Activated CD4-positive, alpha-beta T cell treated with anti-CD3 and anti-CD28 coated beads, Interleukin-2, amount 50 U/mL, for 4 hours (primary cell): ENCODE results near the gene ZNF586.
A peak's percentile ranks its signal among the peaks of the same experiment; 100 is the strongest.
"Not testable (repeated sequence)": the region's sequence is repeated elsewhere in the genome, so short reads cannot be mapped to it uniquely, and the experiment has no call there.

Experiments
- DNase-seq, 2 experiments: peaks; one replicate each; pipeline ENCODE4 v3.0.0-alpha.2; 2020

ZNF586 gene

DNA sequence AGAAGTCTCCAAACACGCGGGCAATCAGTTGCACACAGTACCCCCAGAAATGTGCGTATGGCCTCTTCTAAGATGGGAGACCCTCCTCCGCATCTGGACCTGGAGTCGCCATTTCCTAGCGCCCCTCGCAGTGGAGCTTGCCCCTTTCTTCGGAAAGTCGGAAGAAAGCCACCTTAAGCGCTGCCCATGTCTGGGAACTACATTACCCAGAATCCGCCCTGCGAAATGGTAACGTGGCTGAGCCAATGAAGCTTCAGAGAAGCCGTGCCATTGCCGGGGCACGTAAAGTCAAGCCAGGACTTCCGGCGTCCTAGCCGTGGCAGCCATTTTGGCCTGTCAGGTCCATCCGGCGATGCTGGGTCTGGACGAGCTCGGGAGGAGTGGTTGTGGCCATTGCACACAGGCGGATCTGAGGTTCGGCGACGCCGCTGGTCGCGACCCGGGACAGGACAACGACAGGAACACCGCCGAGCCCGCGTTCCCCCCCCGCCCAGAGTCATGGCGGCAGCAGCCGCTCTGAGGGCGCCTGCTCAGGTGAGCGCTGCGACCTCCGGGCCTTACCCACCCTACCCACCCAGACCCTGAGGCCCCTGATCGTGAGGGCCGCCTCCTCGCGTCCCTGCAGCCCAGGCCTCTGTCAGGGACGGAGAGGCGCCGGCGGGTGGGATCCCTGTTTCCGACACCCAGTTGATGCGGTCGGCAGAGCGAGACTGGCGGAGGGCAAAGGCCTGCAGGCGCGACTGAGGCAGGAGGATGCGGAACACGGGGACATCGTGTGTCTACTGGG, at the start of gene ZNF586:
ZNF586 (plus strand) TSS at position 332 of the 787 bp plus-strand sequence; CDS start at position 499, 167 bp downstream.
- peak; percentile 77 to 78 for DNase-seq

DNA sequence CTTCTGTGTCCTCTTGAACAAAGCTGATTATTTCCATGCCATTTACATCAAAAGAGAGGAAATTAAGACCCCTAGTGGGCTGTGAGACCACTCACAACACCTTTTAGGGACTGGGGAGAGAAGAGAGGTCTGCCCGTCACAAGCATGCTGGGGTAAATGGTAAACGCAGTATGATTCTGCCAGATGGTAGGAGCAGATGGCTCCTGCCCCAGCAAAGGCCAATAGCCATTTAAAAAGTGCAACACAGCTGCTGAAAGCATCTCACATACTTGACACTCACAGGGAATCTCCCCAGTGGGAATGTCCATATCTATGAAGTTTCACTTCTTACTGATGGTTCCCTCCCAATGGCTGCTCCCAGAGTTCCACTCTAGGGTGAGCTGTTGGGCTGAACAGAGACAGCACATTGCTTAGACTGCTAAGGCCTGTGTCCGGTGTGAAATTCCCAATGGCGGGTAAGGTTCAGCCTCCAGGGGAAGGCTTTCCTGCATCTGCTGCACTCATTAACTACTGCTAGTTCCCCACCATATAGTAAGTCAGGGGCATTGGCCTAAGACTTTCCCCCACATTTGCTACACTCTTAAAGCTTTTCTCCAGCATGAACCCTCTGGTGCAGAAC, 49.5 kb upstream of the ZNF586 start:
- no peak for DNase-seq

DNA sequence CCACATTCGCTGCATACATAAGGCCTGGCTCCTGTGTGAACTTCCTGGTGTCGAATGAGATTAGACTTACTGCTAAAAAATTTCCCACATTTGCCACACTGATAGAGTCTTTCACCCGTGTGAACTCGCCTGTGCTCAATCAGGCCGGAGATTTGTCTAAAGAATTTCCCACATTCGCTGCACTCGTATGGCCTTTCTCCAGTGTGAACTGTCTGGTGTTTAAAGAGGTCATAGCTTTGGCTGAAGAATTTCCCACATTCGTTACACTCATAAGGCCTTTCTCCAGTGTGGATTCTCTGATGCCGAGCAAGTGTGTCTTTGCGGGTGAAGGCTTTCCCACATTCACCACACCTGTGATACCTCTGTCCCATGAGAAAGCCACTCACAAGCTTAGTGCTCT, 48.6 kb upstream of the ZNF586 start:
- no peak for DNase-seq

DNA sequence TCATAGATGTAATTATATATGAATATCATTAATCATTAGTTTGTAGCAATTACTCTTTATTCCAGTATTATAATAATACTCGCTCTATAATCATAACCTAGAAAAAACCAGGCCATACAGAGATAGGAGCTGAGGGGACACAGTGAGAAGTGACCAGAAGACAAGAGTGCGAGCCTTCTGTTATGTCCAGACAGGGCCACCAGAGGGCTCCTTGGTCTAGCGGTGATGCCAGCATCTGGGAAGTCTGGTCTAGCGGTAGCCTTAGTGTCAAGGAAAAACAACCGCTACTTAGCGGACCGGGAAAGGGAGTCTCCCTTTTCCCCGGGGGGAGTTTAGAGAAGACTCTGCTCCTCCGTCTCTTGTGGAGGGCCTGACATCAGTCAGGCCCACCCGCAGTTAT, 31.2 kb upstream of the ZNF586 start:
- peak; percentile 24 to 35 for DNase-seq

DNA sequence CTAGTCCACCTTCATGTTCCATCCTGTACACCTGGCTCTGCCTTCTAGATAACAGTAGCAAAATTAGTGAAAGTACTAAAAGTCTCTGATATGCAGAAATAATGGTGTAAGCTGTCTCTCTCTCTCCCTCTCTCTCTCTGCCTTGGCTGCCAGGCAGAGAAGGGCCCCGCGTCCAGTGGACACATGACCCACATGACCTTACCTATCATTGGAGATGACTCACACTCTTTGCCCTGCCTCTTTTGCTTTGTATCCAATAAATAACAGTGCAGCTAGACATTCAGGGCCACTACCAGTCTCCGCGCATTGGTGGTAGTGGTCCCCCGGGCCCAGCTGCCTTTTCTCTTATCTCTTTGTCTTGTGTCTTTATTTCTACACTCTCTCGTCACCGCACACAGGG, 30.7 kb upstream of the ZNF586 start:
- DNase-seq: not testable (repeated sequence)

DNA sequence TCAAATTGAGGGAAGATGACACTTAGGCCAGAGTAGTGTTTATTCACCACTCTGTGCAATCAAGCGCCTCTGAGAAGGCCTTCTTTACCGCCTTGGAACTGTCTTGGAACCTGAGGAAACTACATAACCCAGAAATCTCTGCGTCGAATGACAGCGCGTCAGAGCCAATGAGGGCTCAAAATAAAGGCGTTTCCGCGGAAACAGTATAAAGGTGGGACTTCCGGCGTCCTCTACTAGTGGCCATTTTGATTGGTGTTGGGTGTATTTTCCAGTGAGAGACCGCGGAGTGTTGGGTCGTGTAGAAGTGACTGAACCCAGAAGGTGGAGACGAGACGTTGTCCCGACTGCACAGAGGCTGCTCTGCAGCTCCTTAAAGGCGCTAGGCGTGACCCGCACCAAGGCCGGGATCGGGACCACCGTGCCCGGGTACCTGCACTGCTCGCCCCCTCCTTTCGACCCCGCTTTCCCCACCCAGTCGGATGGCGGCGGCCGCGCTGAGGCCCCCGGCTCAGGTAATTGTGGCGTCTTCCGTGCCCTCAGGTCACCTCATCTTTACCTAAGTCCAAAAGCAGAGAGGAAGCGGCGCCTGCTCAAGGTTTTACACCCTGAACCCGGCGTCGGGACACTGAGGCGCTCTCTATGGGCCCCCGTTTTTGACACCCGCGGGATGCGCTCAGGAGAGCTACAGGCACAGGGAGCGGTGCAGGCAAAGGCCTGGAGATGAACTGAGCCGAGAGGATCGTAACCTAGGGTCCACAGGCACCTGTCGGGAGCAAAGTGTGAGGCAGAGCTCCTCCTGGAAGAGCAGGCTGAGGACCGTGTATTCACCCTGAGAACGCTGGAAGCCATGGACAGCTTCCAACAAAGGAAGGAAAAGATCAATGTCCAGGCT, 22.6 kb upstream of the ZNF586 start, which contains the start of gene ZNF776:
ZNF776 (plus strand) TSS at position 236 of the 892 bp plus-strand sequence; CDS start at position 480, 244 bp downstream.
- DNase-seq: peak; percentile 73 to 75

DNA sequence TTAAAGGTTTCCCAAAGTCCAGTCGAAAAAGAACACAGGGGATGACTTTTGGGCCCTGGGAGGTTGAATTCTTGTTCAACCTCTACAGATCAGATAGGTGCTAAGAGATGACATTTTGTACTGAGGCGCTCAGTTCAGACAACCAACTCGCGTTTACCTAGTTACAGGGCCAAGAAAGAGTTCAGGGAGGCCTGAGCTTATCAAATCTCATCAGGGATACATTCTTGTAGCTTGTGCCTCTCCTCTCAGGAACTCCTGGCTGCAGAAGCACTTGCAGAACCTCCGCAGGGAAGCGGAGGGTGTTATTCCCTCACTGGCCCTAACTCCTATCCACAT, 22.0 kb upstream of the ZNF586 start:
- no peak for DNase-seq

DNA sequence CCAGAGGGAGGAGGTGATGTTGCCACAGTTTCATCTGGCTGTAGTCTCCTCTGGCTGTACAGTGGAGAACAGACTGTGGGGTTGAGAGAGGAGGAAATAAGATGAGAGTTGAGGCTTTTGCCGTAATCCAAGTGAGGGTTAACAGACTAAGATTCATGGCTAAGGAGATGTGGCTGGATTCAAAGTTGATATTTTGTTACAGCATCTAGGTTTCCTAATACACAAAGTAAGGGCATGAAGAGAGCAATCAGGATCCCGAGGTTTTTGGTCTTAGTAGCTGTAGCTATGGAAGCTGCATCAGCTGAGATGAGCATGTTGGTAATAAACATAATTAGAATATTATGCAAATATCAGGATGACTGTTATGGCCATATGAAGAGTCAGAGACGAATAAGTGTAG, 21.4 kb upstream of the ZNF586 start:
- DNase-seq: no peak

DNA sequence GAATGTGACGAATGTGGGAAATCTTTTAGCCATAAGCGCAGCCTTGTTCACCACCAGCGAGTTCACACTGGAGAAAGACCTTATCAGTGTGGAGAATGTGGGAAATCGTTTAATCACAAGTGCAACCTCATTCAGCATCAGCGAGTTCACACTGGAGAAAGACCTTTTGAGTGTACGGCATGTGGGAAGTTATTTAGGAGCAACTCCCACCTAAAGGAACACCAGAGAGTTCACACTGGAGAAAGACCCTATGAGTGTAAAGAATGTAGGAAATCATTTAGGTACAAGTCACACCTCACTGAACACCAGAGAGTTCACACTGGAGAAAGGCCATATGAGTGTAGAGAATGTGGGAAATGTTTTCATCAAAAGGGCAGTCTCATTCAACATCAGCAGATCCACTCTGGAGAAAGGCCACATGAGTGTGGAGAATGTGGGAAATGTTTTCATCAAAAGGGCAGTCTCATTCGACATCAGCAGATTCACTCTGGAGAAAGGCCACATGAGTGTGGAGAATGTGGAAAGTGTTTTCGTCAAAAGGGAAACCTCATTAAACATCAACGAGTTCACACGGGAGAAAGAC, 15.3 kb upstream of the ZNF586 start:
- DNase-seq: no peak

DNA sequence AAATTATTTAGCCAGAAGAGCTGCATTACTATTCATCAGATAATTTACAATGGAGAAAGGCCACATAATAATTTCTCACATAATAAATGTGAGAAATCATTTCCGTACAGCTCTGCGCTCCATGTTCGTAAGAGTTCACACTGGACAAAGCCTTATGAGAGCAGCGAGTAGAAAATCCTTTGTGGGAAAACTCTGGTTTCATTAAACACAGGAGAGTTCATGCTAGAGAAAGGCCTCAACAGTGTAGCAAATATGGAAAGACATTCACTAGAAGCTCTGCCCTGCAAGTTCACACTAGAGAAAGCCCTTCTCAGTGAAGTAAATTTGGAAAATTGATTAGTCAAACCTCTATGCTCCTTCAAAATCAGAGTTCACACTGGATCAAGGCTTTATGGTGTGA, 14.4 kb upstream of the ZNF586 start:
- DNase-seq: no peak

DNA sequence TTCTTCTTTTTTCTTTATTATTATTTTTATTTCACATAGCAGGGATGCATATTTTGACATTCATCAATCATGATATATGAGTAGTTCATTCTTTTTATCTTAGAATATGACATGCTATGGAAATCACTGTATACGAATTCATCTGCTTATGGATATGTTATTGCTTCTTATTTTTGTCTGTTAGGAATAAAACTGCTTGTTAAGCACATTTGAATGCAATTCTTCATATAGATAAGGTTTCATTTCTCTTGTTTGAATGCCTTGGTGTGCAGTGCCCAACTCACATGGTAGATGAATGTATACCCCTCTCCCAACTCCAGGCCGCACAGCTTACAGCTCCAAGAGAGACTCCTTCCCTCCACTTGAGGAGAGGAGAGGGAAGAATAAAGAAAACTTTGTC, 11.5 kb upstream of the ZNF586 start:
- DNase-seq: no peak

DNA sequence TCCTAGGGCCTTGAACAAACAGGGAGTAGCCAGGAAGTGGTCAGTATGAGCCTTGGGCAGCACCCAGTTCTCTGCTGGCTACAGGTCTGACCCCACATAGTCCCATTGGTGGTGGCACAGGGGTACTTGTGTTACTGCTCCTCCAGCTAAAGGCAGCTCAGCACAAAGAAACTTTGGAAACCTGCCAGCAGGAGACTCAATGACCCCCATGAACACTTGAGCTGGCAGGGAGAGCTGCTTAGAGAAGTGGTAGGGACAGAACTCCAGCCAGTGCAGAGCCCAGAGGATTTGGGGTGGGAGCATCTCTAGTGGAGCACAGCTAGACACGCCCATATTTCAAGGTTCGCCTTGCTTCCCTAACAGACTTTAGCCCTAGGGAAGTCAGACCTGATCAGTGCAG, 10.4 kb upstream of the ZNF586 start:
- DNase-seq: no peak

DNA sequence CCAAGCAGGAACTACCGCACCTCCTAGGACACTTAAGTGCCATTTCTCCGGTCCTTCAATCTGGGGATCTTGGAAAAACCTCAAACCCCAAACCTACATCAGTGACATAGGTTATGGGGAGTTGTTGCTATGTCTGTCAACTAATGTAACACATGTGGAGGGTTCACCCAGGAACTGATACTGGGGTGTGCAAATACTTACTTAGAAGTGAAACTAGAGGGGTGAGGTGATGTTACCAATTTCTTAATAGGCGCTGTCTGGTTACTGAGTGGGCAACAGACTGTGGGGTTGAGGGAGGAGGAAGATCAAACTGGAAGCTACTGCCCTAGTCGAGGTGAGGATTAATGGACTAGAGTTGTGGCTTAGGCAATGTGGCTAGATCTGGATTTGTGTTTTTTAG, 1.9 kb downstream of the ZNF586 start:
- no peak for DNase-seq

DNA sequence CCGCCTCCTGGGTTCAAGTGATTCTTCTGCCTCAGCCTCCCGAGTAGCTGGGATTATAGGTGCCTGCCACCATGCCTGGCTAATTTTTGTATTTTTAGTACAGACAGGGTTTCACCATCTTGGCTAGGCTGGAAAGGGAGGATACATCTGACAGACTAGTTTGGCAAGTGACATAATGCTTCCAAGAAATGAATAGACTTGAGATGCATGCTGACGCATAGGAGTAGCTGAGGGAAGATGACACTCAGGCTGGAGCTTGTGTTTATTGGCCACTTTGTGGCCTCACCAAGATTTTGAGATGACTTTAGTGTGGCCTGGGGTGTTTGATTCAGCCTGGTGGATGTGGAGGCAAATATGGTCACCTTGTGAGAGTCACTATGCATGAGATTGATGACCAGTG, 4.0 kb downstream of the ZNF586 start:
- no peak for DNase-seq

DNA sequence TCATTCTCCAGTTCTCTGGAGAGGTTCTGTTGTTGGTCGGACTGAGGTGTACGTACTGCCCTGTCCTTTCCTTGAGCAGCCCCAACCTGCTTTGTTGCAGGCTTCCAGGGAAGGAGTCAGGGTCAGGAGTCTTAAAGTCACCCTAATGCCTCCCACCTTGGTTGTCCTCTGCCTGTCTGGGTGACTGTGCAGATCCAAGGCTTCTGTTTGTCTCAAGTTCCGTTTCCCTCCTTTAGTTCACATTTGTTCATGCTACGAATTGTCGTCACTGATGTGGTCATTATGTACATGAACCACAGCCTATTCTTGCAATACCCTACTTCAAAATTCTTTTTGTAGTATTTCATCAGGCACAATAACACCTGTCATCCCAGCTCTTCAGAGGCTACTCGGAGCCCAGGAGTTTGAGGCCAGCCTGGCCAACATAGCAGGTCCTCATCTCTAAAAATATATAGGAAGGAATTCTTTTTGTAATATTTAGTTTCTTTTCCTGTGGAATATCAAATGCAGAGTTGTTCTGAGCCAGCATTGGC, 7.4 kb downstream of the ZNF586 start:
- DNase-seq: no peak

DNA sequence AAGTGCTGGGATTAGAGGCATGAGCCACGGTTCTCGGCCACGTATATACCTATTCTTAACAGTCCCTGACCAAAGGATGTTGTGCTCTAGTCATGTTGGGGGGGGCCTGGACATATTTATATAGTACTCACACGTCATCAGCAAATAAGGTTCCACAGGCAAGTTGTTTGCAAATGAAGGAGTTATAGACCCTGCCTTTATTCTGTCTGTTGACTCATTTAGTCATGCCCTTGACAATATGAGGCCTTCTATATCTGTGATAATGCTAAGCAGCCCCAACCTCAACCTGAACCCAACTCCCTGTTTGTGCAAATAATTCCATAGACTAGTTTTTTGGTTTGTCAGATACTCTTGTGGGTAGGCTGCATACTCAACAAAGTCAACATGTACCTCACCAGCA, 8.9 kb downstream of the ZNF586 start:
- no peak for DNase-seq

DNA sequence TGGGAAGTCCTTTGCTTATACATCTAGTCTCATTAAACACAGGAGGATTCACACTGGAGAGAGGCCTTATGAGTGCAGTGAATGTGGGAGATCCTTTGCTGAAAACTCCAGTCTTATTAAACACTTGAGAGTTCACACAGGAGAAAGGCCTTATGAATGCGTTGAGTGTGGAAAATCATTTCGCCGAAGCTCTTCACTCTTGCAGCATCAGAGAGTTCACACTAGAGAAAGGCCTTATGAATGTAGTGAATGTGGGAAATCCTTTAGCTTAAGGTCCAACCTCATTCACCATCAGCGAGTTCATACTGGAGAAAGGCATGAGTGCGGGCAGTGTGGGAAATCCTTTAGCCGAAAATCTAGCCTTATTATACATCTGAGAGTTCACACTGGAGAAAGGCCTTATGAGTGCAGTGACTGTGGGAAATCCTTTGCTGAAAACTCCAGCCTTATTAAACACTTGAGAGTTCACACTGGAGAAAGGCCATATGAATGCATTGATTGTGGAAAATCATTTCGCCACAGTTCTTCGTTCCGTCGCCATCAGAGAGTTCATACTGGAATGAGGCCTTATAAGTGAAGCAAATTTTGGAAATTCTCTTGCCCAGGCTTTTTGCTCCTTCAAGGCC, 9.9 kb downstream of the ZNF586 start:
- no peak for DNase-seq

DNA sequence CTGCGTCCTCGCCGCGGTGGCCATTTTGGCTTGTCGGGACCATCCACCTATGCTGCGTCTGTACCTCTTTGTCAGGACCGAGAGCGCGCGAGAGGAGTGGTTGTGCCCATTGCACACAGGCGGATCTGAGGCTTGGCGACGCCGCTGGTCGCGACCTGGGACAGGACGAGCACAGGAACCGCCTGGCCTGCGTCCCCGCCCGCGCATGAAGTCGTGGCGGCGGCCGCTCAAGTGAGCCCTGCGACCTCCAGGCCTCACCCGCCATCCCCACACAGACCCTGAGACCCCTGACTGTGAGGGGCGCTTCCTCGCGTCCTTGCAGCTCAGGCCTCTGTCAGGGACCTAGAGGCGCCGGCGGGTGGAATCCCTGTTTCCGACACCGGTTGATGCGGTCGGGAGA, 16.8 kb downstream of the ZNF586 start:
- DNase-seq: no peak

DNA sequence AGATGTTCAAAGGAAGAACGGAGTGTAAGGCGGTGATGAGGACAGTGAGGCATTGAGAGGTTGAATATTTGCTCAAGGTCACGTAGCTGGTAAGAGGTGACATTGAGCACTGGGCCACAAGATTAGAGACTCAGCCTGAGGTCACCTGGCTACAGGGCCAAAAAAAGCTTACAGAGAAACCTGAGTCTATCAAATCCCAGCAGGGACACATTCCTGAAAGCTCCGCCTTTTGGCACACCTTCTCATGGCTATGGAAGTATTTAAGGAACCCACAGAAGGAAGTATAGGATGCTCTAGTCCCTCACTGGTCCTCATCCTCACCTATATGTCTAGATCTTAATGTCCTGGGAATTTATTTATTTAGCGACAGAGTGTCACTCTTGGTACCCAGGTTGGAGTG, 17.4 kb downstream of the ZNF586 start:
- DNase-seq: no peak

DNA sequence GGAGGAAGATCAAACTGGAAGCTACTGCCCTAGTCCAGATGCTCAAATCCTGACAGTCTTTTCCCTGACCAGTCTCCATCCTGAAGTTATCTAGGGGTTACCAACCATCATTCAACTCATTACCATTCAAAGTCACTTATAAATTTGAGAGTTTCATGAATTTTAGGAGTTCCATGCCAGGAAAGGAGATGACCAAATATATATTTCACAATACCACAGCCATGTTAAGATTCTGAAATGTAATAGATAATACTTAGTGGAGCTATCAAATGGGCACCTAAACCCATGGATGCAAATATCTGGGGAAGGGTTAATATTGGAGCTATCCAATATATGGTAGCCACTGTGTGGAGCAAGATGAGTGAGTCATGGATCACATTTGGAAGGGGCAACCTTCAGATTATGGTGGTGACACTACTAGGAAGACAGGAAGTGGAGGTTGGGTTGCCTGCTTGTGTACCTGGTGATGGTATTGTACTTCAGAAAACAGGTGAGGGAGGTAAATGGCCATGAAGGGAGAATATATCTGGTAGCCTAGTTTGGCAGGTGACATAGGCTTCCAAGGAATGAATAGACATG, 18.7 kb downstream of the ZNF586 start:
- DNase-seq: no peak

DNA sequence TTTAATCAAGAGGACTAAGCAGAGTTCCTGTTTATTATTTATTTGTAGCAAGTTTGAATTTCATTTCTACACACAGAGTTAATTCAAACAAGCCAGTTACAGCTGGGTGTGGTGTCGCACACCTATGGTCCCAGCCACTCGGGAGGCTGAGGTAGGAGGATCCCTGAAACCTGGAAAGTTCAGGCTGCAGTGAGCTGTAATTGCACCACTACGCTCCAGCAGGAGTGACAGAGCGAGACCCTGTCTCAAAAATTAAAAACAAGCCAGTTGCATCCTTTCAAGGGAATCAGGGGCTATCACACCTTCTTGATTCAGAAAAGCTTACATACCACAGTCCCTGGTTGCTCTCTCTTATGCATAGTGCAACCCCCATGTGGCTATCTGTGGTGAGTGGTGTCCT, 19.8 kb downstream of the ZNF586 start:
- DNase-seq: no peak

DNA sequence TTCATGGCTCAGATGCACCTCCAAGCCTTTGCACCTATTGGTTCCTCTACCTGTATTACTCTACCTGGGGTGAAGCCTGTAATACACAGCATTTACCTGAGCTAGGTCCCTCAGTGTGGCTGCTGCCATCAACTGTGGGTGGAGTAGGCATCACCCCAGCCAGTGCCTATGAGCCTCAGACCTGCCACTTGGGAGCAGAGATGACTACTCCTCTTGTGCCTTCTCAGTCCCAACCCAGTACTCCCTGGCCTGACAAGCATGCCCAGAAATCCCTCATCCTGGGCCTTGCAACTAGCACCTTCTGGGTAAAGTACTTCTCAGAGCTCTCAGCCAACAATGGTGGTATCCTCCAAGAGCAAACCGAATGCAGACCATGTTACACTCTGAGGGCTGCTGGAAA, 27.1 kb downstream of the ZNF586 start:
- DNase-seq: not testable (repeated sequence)
